PC-3 (cell line): ENCODE results near the gene HHIPL1. TPM values are rescaled to one million over a fixed set of nuclear protein-coding genes. Genes with fewer than 3 reads are reported as not detected.

Experiments
- ATAC-seq: fragments of 200-7000 bp; cut with Tn5 transposase; 2 replicates; pipeline ENCODE4 v1.9.1; 2020; ENCODE audit warnings: mild to moderate bottlenecking, moderate library complexity
- BruUV-seq: library from RNA; stranded (reverse); fragments of 400-500 nt; replicated peaks from 2 replicates; lab custom pipeline; 2021; lab: Mats Ljungman, UMichigan
- CTCF ChIA-PET: fragments of 300-600 bp; sonication (Branson Sonifier 250); formaldehyde crosslinking; loops from one replicate; lab custom pipeline; 2022; ENCODE audit warnings: antibody characterized with exemption; lab: Charles Lee
- POLR2A ChIA-PET: fragments of 300-600 bp; sonication (Branson Sonifier 250); formaldehyde crosslinking; loops from one replicate; lab custom pipeline; 2022; ENCODE audit warnings: antibody characterized with exemption; ENCODE audit not compliant: unreplicated experiment; lab: Charles Lee
- DNase-seq: peaks from one replicate; pipeline ENCODE4 v3.0.0-alpha.2; 2015
- H2AFZ ChIP-seq: fragments of 300-600 bp; sonication (generic); 2 replicates; pipeline ENCODE4 v1.6.0; 2016; ENCODE audit warnings: antibody characterized with exemption, low read length
- H3F3A ChIP-seq: fragments of 300-600 bp; sonication (generic); one replicate; pipeline ENCODE4 v1.6.0; 2017; ENCODE audit warnings: antibody characterized with exemption, low read length, control low read depth, mild to moderate bottlenecking; ENCODE audit not compliant: unreplicated experiment
- H3K27ac ChIP-seq: fragments of 300-600 bp; sonication (generic); 2 replicates; pipeline ENCODE4 v1.5.1; 2016; ENCODE audit warnings: mild to moderate bottlenecking, low read length
- H3K27me3 ChIP-seq: fragments of 300-600 bp; sonication (generic); 2 replicates; pipeline ENCODE4 v1.6.1; 2016; ENCODE audit warnings: low read length, mixed read lengths
- H3K36me3 ChIP-seq: fragments of 300-600 bp; sonication (generic); 2 replicates; pipeline ENCODE4 v1.6.1; 2016; ENCODE audit warnings: low read depth, mixed run types, low read length, mixed read lengths
- H3K4me1 ChIP-seq: fragments of 300-600 bp; sonication (generic); 2 replicates; pipeline ENCODE4 v1.5.1; 2016; ENCODE audit warnings: low read length; ENCODE audit not compliant: insufficient read depth
- H3K4me2 ChIP-seq: fragments of 300-600 bp; sonication (generic); 2 replicates; pipeline ENCODE4 v1.6.0; 2016; ENCODE audit warnings: low read length
- H3K4me3 ChIP-seq: fragments of 300-600 bp; sonication (generic); 2 replicates; pipeline ENCODE4 v1.5.1; 2016; ENCODE audit warnings: mild to moderate bottlenecking, low read length, mixed read lengths
- H3K79me2 ChIP-seq: fragments of 300-600 bp; sonication (generic); 2 replicates; pipeline ENCODE4 v1.6.1; 2017; ENCODE audit warnings: low read length, mixed read lengths
- H3K9ac ChIP-seq: fragments of 300-600 bp; sonication (generic); 2 replicates; pipeline ENCODE4 v1.6.0; 2016; ENCODE audit warnings: mild to moderate bottlenecking, low read length
- H3K9me2 ChIP-seq: fragments of 300-600 bp; sonication (generic); replicated peaks from 2 replicates; pipeline ENCODE4 v1.6.1; 2016; ENCODE audit warnings: mixed run types, low read length, mixed read lengths
- H3K9me3 ChIP-seq: fragments of 300-600 bp; sonication (generic); 2 replicates; pipeline ENCODE4 v1.6.1; 2016; ENCODE audit warnings: low read length, mixed read lengths
- H4K20me1 ChIP-seq: fragments of 300-600 bp; sonication (generic); 2 replicates; pipeline ENCODE4 v1.6.1; 2016; ENCODE audit warnings: low read length, mixed read lengths
- CTCF ChIP-seq: fragments of 300-600 bp; sonication (generic); conservative IDR thresholded peaks from 2 replicates; pipeline ENCODE4 v1.5.1; 2017; ENCODE audit warnings: antibody characterized with exemption, low read depth, mild to moderate bottlenecking, low read length
- EZH2 ChIP-seq: fragments of 300-600 bp; sonication (generic); IDR thresholded peaks from one replicate; pipeline ENCODE4 v1.6.1; 2017; ENCODE audit warnings: antibody characterized with exemption, mild to moderate bottlenecking, low read length; ENCODE audit not compliant: unreplicated experiment
- EZH2phosphoT487 ChIP-seq: fragments of 300-600 bp; sonication (generic); IDR thresholded peaks from 2 replicates; pipeline ENCODE4 v1.6.1; 2018; ENCODE audit warnings: mild to moderate bottlenecking, antibody characterized with exemption, low read length, borderline replicate concordance
- intact Hi-C: fragments of 100-400 bp; cut with micrococcal nuclease; formaldehyde crosslinking; loops from 2 replicates; pipeline ENCODE4 v1.9.0; 2023
- total RNA-seq: library from RNA; depleted of rRNA; stranded (reverse); fragments of >200 nt; gene quantifications from 2 replicates; pipeline ENCODE4 v1.2.3, GENCODE V29; 2014

Gene HHIPL1
- total RNA-seq, 1 experiment from 2014 or later: 0.84 TPM

- ChIA-PET CTCF (no interaction called here), POLR2A (no interaction called here)
- TF ChIP-seq CTCF (no peak), EZH2phosphoT487 (no peak), EZH2 (no peak)
- no peak for ATAC-seq
- Histone ChIP-seq H4K20me1 (no peaks in the 10 kb centered on the region), H3K4me1 (peaks cover 19% of the 10 kb centered on the region; the same call in 1 of the 2 replicates), H3K79me2 (no peaks in the 10 kb centered on the region), H3K27ac (no peak overlapping the region), H3F3A (no peaks in the 10 kb centered on the region), H3K27me3 (no peaks in the 10 kb centered on the region), H3K4me3 (no peak overlapping the region), H3K36me3 (no peaks in the 10 kb centered on the region), H3K9me3 (no peaks in the 10 kb centered on the region), H2AFZ (no peak overlapping the region), H3K4me2 (no peak overlapping the region), H3K9me2 (no peaks in the 10 kb centered on the region), H3K9ac (no peak overlapping the region)
- no TSS peak for BruUV-seq
- intact Hi-C loops: no loop called here
- no peak for DNase-seq
Measured at GRCh38 chr14:99627100-99627499, 17.8 kb upstream of the HHIPL1 start.

GRCh38 chr14:99627510-99628381 is 17.2 kb upstream of the HHIPL1 start:
- H3K36me3 ChIP-seq: no peaks in the 10 kb centered on the region
- no peak overlapping the region for H2AFZ ChIP-seq
- H3K27ac ChIP-seq: no peak overlapping the region
- no peak overlapping the region for H3K4me3 ChIP-seq
- no peak for ATAC-seq
- ChIA-PET POLR2A (no interaction called here), CTCF (interaction anchor here (0.6 to 0.7 kb wide), 3 partner anchors 26 to 235 kb away, joined by 3 to 5 read pairs (median 3); no protein-coding TSS in a partner anchor)
- TF ChIP-seq CTCF (no peak), EZH2phosphoT487 (no peak), EZH2 (no peak)
- peaks cover 13% of the 10 kb centered on the region; the same call in 1 of the 2 replicates for H3K4me1 ChIP-seq
- H4K20me1 ChIP-seq: no peaks in the 10 kb centered on the region
- intact Hi-C loops: no loop called here
- H3K9ac ChIP-seq: no peak overlapping the region
- no peaks in the 10 kb centered on the region for H3K79me2 ChIP-seq
- no TSS peak for BruUV-seq
- H3K9me2 ChIP-seq: no peaks in the 10 kb centered on the region
- no peak overlapping the region for H3K4me2 ChIP-seq
- H3F3A ChIP-seq: no peaks in the 10 kb centered on the region
- DNase-seq: no peak
- H3K9me3 ChIP-seq: no peaks in the 10 kb centered on the region
- no peaks in the 10 kb centered on the region for H3K27me3 ChIP-seq
